ENCODE data around the gene TNFRSF1B. TPM values are rescaled to one million over a fixed set of nuclear protein-coding genes. Genes with fewer than 3 reads are reported as not detected.
A peak's percentile ranks its signal among the peaks of the same experiment; 100 is the strongest.

The TNFRSF1B gene
- total RNA-seq, 4 donors from 2014 or later: 8.8 to 53.4 (median 24.2) TPM

- H3K4me1 ChIP-seq: no peaks in the 10 kb centered on the region
- no peak for TF ChIP-seq POLR2A (IDR thresholded peaks at IDR 0.05)
- TF ChIP-seq, protein P1, sequence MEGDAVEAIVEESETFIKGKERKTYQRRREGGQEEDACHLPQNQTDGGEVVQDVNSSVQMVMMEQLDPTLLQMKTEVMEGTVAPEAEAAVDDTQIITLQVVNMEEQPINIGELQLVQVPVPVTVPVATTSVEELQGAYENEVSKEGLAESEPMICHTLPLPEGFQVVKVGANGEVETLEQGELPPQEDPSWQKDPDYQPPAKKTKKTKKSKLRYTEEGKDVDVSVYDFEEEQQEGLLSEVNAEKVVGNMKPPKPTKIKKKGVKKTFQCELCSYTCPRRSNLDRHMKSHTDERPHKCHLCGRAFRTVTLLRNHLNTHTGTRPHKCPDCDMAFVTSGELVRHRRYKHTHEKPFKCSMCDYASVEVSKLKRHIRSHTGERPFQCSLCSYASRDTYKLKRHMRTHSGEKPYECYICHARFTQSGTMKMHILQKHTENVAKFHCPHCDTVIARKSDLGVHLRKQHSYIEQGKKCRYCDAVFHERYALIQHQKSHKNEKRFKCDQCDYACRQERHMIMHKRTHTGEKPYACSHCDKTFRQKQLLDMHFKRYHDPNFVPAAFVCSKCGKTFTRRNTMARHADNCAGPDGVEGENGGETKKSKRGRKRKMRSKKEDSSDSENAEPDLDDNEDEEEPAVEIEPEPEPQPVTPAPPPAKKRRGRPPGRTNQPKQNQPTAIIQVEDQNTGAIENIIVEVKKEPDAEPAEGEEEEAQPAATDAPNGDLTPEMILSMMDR (IDR thresholded peaks at IDR 0.05): no peak
These were observed 62.2 kb downstream of the TNFRSF1B start for GRCh38 chr1:12228979-12229378.

GRCh38 chr1:12229386-12229834, 62.6 kb downstream of the TNFRSF1B start:
- Histone ChIP-seq H3K36me3 (no peaks in the 10 kb centered on the region), H3K4me1 (no peaks in the 10 kb centered on the region), H3K27me3 (no peaks in the 10 kb centered on the region), H3K27ac (peak overlapping the region in 1 of 2 donors; percentile 81), H3K9me3 (no peaks in the 10 kb centered on the region), H3K4me3 (peak overlapping the region in 1 of 2 donors; percentile 100)
- TF ChIP-seq, protein P1 (IDR thresholded peaks at IDR 0.05): no peak
- intact Hi-C loops (cut with DNase I; ENCODE audit: low total_unique reads): no loop called here
- DNase-seq: no peak

More at GRCh38 chr1:12228979-12229378, 62.2 kb downstream of the TNFRSF1B start:
- Histone ChIP-seq H3K4me3 (no peak overlapping the region), H3K27me3 (no peaks in the 10 kb centered on the region), H3K9me3 (no peaks in the 10 kb centered on the region), H3K27ac (no peak overlapping the region), H3K36me3 (no peaks in the 10 kb centered on the region)
- intact Hi-C loops (cut with DNase I; ENCODE audit: low total_unique reads): no loop called here
- DNase-seq: no peak

DNA sequence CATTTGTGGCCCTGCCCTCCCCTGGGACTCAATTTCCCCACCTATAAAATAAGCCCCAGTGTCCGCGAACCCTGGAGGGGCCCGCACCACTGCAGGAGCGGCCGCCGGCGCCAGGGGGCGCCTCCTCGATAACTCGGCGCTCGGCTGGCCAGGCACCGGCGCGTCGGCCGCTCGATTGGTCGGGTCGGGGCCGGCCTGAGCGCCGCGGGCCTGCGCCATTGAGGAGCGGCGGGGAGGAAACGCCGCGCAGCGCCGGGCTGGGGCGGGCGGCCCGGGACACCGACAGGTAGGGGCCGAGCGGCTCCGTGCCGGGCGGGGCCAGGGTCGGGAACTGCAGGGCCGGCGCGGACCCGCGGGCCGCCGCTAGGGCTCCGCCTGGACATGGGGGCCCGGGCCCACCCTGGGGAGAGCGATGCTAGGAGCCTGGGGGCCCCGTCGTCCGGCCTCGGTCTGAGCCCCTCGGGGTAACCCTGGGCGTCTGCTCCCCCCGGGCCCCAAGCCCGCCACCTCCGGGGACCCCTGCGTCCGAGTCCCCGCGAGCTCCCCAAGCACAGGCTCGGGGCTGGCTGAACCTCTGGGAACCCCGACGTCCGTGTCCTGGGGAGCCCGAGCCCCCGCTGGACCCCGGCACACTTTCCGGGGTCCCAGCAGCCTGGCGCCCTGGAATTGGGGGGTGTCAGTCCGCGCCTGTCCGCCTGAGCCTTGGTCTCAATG, 63.2 kb downstream of the TNFRSF1B start, which contains the start of gene VPS13D:
VPS13D (plus strand) TSS at position 196 of the 714 bp plus-strand sequence. CDS start 4,237 bp downstream, outside the sequence.
- intact Hi-C loops (cut with DNase I; ENCODE audit: low total_unique reads): no loop called here
- Histone ChIP-seq H3K4me1 (no peaks in the 10 kb centered on the region), H3K27me3 (no peaks in the 10 kb centered on the region), H3K9me3 (no peaks in the 10 kb centered on the region), H3K4me3 (peak within 1 kb of the TSS; percentile 93 to 100), H3K36me3 (no peaks in the 10 kb centered on the region), H3K27ac (peak within 1 kb of the TSS; percentile 79 to 81)
- peak; percentile 72 to 80 for DNase-seq
- peak in 1 of 2 donors; percentile 80 for TF ChIP-seq POLR2A (IDR thresholded peaks at IDR 0.05)
- TF ChIP-seq, protein P1 (IDR thresholded peaks at IDR 0.05): peak; percentile 82 to 99 (median 98)

- no peak for TF ChIP-seq POLR2A (IDR thresholded peaks at IDR 0.05)
- TF ChIP-seq, protein P1 (IDR thresholded peaks at IDR 0.05): no peak
- H3K27ac ChIP-seq: peak overlapping the region; percentile 79 to 81
- peak overlapping the region; percentile 93 to 100 for H3K4me3 ChIP-seq
- H3K27me3 ChIP-seq: no peaks in the 10 kb centered on the region
- DNase-seq: peak in 1 of 2 donors; percentile 23
- no peaks in the 10 kb centered on the region for H3K4me1 ChIP-seq
- no peaks in the 10 kb centered on the region for H3K9me3 ChIP-seq
- no peaks in the 10 kb centered on the region for H3K36me3 ChIP-seq
- intact Hi-C loops (cut with DNase I; ENCODE audit: low total_unique reads): no loop called here
These were observed 63.9 kb downstream of the TNFRSF1B start for GRCh38 chr1:12230549-12231275.

- no peak for DNase-seq
- H3K4me1 ChIP-seq: no peaks in the 10 kb centered on the region
- TF ChIP-seq POLR2A (IDR thresholded peaks at IDR 0.05): no peak
- TF ChIP-seq, protein P1 (IDR thresholded peaks at IDR 0.05): no peak
- no peaks in the 10 kb centered on the region for H3K27me3 ChIP-seq
- H3K9me3 ChIP-seq: no peaks in the 10 kb centered on the region
- H3K4me3 ChIP-seq: peak overlapping the region; percentile 93 to 100
- intact Hi-C loops (cut with DNase I; ENCODE audit: low total_unique reads): no loop called here
- H3K36me3 ChIP-seq: no peaks in the 10 kb centered on the region
- H3K27ac ChIP-seq: peak overlapping the region; percentile 79 to 81
These were observed 64.4 kb downstream of the TNFRSF1B start for GRCh38 chr1:12231276-12231595.

Measured in uterus (tissue), 4 donors.